Pancreas (tissue), 10 donors: ENCODE results near the gene DNMBP. TPM values are rescaled to one million over a fixed set of nuclear protein-coding genes. Genes with fewer than 3 reads are reported as not detected.

Source experiments
- ATAC-seq, 4 donors: fragments of 200-7000 bp; cut with Tn5 transposase; one replicate each; pipeline versions ENCODE4 v1.8.0 to v1.9.1; 2020; ENCODE audit warnings: mild to moderate bottlenecking in 4 of 4, moderate library complexity in 4 of 4
- DNase-seq, 6 donors: peaks; one replicate each; pipeline ENCODE4 v3.0.0-alpha.2; 2020
- FAIRE-seq: peaks from 2 replicates; lab custom pipeline; 2012; peaks lifted over from hg19 to GRCh38; lab: Jason Lieb, UNC
- H3K27ac ChIP-seq, 4 donors: fragments of 200-600 bp; sonication (generic); 1 replicate in 3 of 4; 2 replicates in 1 of 4; pipeline versions ENCODE4 v1.5.0 to v1.8.0; 2020
- H3K27me3 ChIP-seq, 4 donors: fragments of 200-600 bp; one replicate each; pipeline ENCODE4 v1.8.0; 2021
- H3K36me3 ChIP-seq, 3 donors: fragments of 200-600 bp; sonication (generic) in 1 of 3; one replicate each; pipeline versions ENCODE4 v1.5.0 to v1.8.0; 2020 to 2021
- H3K4me1 ChIP-seq, 3 donors: fragments of 200-600 bp; one replicate each; pipeline ENCODE4 v1.8.0; 2021
- H3K4me3 ChIP-seq, 4 donors: fragments of 200-600 bp; sonication (generic) in 2 of 4; one replicate each; pipeline versions ENCODE4 v1.5.0 to v1.8.0; 2020 to 2021
- H3K9me3 ChIP-seq, 4 donors: fragments of 200-600 bp; one replicate each; pipeline ENCODE4 v1.8.0; 2021
- WGBS, 2 donors: extraction: QIAGEN DNeasy Blood & Tissue Kit; methylation state at CpG; one replicate each; pipeline ENCODE4 v1.1.7; 2013; 5-methylcytosine and 5-hydroxymethylcytosine counted together
- intact Hi-C, 3 donors: fragments of 100-400 bp; cut with DNase I; formaldehyde crosslinking; loops; one replicate each; pipeline versions ENCODE4 v1.11.1 to v1.14.2; 2022
- polyA plus RNA-seq, 2 donors: library from polyadenylated mRNA; stranded (reverse); fragments of 200-250 nt; gene quantifications; one replicate each; pipeline ENCODE4 v1.2.3, GENCODE V29; 2013
- total RNA-seq, 6 donors: library from RNA; stranded (reverse); fragmentation: NEBNext Ultra II Directional in 4 of 6; extraction: Animal tissue kit (Norgen Biotek cat#: 25700) in 4 of 6; gene quantifications; one replicate each; pipeline versions ENCODE4 v1.2.1 to v1.2.4, GENCODE V29; 2021 to 2023
- TF ChIP-seq, protein P1 (sequence below), 4 donors: fragments of 200-600 bp; sonication (generic) in 3 of 4; IDR thresholded peaks; one replicate each; pipeline versions ENCODE4 v1.5.0 to v1.8.0; 2021; ENCODE audit warnings: antibody characterized with exemption in 4 of 4
- donor health status: healthy with polysubstance abuse.
- donor health status: DM: no; HTN: no; CAD: no; lungs with moderate emphysema.
- donor health status: DM: no; HTN: no; CAD: no.
- donor health status: control.
- donor health status: control.
- donor health status: Bipolar disorder and iron deficiency.
- donor health status: DM: yes; HTN: yes; CAD: no.
- donor health status: DM: no; HTN: no; CAD: no.
- donor health status: DM: no; HTN: no; CAD: no.
- donor health status: DM: yes; HTN: yes; CAD: no.

DNMBP gene
- total and polyA plus RNA-seq, 8 donors = 8.9 to 17.9 (median 11.2) TPM

GRCh38 chr10:99996671-99997648, 12.8 kb downstream of the DNMBP start:
- FAIRE-seq (no peak), ATAC-seq (no peak), DNase-seq (no peak)
- Histone ChIP-seq H3K27ac (no peak overlapping the region), H3K4me3 (no peak overlapping the region), H3K36me3 (no peaks in the 10 kb centered on the region), H3K27me3 (no peaks in the 10 kb centered on the region), H3K4me1 (peaks cover 0 to 14% (median 6%) of the 10 kb centered on the region in 3 donors), H3K9me3 (no peaks in the 10 kb centered on the region)
- intact Hi-C loops = no loop called here
- WGBS, 2 donors = 38 to 39% methylated on average over 4 of the region's 4 CpGs
- TF ChIP-seq, protein P1, sequence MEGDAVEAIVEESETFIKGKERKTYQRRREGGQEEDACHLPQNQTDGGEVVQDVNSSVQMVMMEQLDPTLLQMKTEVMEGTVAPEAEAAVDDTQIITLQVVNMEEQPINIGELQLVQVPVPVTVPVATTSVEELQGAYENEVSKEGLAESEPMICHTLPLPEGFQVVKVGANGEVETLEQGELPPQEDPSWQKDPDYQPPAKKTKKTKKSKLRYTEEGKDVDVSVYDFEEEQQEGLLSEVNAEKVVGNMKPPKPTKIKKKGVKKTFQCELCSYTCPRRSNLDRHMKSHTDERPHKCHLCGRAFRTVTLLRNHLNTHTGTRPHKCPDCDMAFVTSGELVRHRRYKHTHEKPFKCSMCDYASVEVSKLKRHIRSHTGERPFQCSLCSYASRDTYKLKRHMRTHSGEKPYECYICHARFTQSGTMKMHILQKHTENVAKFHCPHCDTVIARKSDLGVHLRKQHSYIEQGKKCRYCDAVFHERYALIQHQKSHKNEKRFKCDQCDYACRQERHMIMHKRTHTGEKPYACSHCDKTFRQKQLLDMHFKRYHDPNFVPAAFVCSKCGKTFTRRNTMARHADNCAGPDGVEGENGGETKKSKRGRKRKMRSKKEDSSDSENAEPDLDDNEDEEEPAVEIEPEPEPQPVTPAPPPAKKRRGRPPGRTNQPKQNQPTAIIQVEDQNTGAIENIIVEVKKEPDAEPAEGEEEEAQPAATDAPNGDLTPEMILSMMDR (IDR thresholded peaks at IDR 0.05) = no peak

- TF ChIP-seq, protein P1 (IDR thresholded peaks at IDR 0.05) = no peak
- Histone ChIP-seq H3K4me1 (peaks cover 0 to 14% (median 6%) of the 10 kb centered on the region in 3 donors), H3K36me3 (no peaks in the 10 kb centered on the region), H3K4me3 (no peak overlapping the region), H3K27me3 (no peaks in the 10 kb centered on the region), H3K27ac (no peak overlapping the region), H3K9me3 (no peaks in the 10 kb centered on the region)
- FAIRE-seq (no peak), ATAC-seq (no peak), DNase-seq (no peak)
- intact Hi-C loops = no loop called here
- WGBS, 2 donors = 58 to 62% methylated on average over 3 of the region's 3 CpGs
Observed at GRCh38 chr10:99995713-99996112, 14.0 kb downstream of the DNMBP start.

- ATAC-seq (no peak), DNase-seq (no peak), FAIRE-seq (no peak)
- H3K4me3 ChIP-seq = no peak overlapping the region
- H3K36me3 ChIP-seq = no peaks in the 10 kb centered on the region
- H3K4me1 ChIP-seq = peaks cover 0 to 14% (median 6%) of the 10 kb centered on the region in 3 donors
- TF ChIP-seq, protein P1 (IDR thresholded peaks at IDR 0.05) = no peak
- 88% methylated on average over 3 of the region's 3 CpGs for WGBS, 2 donors
- H3K27ac ChIP-seq = no peak overlapping the region
- no peaks in the 10 kb centered on the region for H3K27me3 ChIP-seq
- H3K9me3 ChIP-seq = no peaks in the 10 kb centered on the region
- intact Hi-C loops = no loop called here
Observed at GRCh38 chr10:99995269-99995668, 14.5 kb downstream of the DNMBP start.

DNA sequence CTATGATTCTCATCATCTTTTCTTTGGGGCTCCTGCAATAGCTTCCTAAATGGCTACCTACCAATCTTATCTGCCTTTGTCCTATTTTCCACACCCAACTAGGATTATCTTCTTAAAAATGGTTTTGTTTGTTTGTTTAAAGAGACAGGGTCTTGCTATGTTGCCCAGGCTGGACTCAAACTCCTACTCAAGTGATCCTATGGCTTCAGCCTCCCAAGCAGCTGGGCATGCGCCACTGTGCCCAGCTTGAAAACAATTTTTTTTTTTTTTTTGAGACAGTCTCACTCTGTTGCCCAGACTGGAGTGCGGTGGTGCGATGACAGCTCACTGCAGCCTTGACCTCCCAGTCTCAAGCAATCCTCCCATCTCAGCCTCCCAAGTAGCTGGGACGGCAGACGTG, 14.9 kb downstream of the DNMBP start:
- H3K27me3 ChIP-seq = no peaks in the 10 kb centered on the region
- peaks cover 0 to 14% (median 6%) of the 10 kb centered on the region in 3 donors for H3K4me1 ChIP-seq
- 95 to 99% methylated on average over 4 to 5 of the region's 5 CpGs for WGBS, 2 donors
- ATAC-seq = no peak
- H3K4me3 ChIP-seq = no peak overlapping the region
- no peak for DNase-seq
- no peaks in the 10 kb centered on the region for H3K36me3 ChIP-seq
- no peak overlapping the region for H3K27ac ChIP-seq
- no peaks in the 10 kb centered on the region for H3K9me3 ChIP-seq
- TF ChIP-seq, protein P1 (IDR thresholded peaks at IDR 0.05) = no peak
- no peak for FAIRE-seq
- intact Hi-C loops = no loop called here
